GM12878 (cell line): ENCODE measurements around the gene CSE1L. TPM values are rescaled to one million over a fixed set of nuclear protein-coding genes. Genes with fewer than 3 reads are reported as not detected.

ENCODE experiments used
- ATAC-seq: fragments of 200-7000 bp; cut with Tn5 transposase; 3 replicates; pipeline ENCODE4 v1.9.1; 2020; ENCODE audit warnings: mild to moderate bottlenecking, moderate library complexity
- BruUV-seq: library from RNA; stranded (reverse); fragments of 400-500 nt; replicated peaks from 2 replicates; lab custom pipeline; 2021; lab: Mats Ljungman, UMichigan
- CTCF ChIA-PET: fragments of 300-600 bp; sonication (Branson Sonifier 250); formaldehyde crosslinking; extraction: SDS; loops from one replicate; lab custom pipeline; 2021; ENCODE audit warnings: inconsistent platforms; lab: Yijun Ruan, JAX
- POLR2A ChIA-PET: fragments of 350-600 bp; formaldehyde crosslinking; extraction: SDS; loops from one replicate; lab custom pipeline; 2021; ENCODE audit warnings: inconsistent platforms; lab: Charles Lee
- RAD21 ChIA-PET: fragments of 300-600 bp; sonication (Branson Sonifier 250); formaldehyde crosslinking; loops from one replicate; lab custom pipeline; 2023; ENCODE audit warnings: antibody characterized with exemption; ENCODE audit not compliant: unreplicated experiment; lab: Charles Lee
- SMC1A ChIA-PET: fragments of 300-600 bp; sonication (Branson Sonifier 250); formaldehyde crosslinking; loops from one replicate; lab custom pipeline; 2023; ENCODE audit not compliant: unreplicated experiment, uncharacterized antibody; lab: Charles Lee
- DNase-seq: peaks from one replicate; pipeline ENCODE4 v3.0.0-alpha.2; 2011; ENCODE audit warnings: low read depth, low spot score
- FAIRE-seq: peaks from 3 replicates; lab custom pipeline; 2011; peaks lifted over from hg19 to GRCh38; lab: Jason Lieb, UNC
- H2AFZ ChIP-seq: 2 replicates; pipeline ENCODE4 v1.6.0; 2011; ENCODE audit warnings: low read depth, low read length, control low read depth; ENCODE audit not compliant: control insufficient read depth
- H3K27ac ChIP-seq: 2 replicates; pipeline ENCODE4 v1.5.1; 2011; ENCODE audit warnings: control low read depth; ENCODE audit not compliant: control insufficient read depth, insufficient read depth
- H3K27me3 ChIP-seq, 2 experiments: replicated peaks in 1 of 2; 2 replicates each; pipeline versions ENCODE4 v1.6.0 to v1.6.1; 2011; ENCODE audit warnings: low read length in 1 of 2; ENCODE audit not compliant: control insufficient read depth in 2 of 2, insufficient read depth in 2 of 2
- H3K36me3 ChIP-seq, 2 experiments: 2 replicates each; pipeline ENCODE4 v1.5.1; 2011; ENCODE audit warnings: low read length in 1 of 2; ENCODE audit not compliant: control insufficient read depth in 2 of 2, insufficient read depth in 2 of 2
- H3K4me1 ChIP-seq: 2 replicates; pipeline ENCODE4 v1.6.1; 2011; ENCODE audit warnings: mild to moderate bottlenecking, low read length, moderate library complexity, mixed read lengths; ENCODE audit not compliant: control insufficient read depth, insufficient read depth
- H3K4me2 ChIP-seq: 2 replicates; pipeline ENCODE4 v1.6.0; 2011; ENCODE audit warnings: control low read depth; ENCODE audit not compliant: control insufficient read depth, insufficient read depth
- H3K4me3 ChIP-seq: fragments of 200-600 bp; sonication (generic); 2 replicates; pipeline ENCODE4 v1.5.1; 2016
- H3K79me2 ChIP-seq: 2 replicates; pipeline ENCODE4 v1.6.0; 2011; ENCODE audit warnings: low read length; ENCODE audit not compliant: control insufficient read depth, insufficient read depth
- H3K9ac ChIP-seq: 2 replicates; pipeline ENCODE4 v1.8.0; 2011; ENCODE audit warnings: low read length, control low read depth, mixed read lengths; ENCODE audit not compliant: control insufficient read depth, insufficient read depth
- H3K9me3 ChIP-seq: replicated peaks from 3 replicates; pipeline ENCODE4 v1.5.1; 2011; ENCODE audit warnings: mild to moderate bottlenecking, low read length; ENCODE audit not compliant: control insufficient read depth, insufficient read depth
- H4K20me1 ChIP-seq: 2 replicates; pipeline ENCODE4 v1.6.0; 2011; ENCODE audit not compliant: control insufficient read depth, insufficient read depth
- MLLT1 ChIP-seq: fragments of 450-650 bp; IDR thresholded peaks from 2 replicates; pipeline ENCODE4 v1.6.1; 2016; ENCODE audit warnings: mild to moderate bottlenecking
- POLR2A ChIP-seq: IDR thresholded peaks from 2 replicates; pipeline ENCODE4 v1.6.1; 2011; ENCODE audit warnings: low read depth, mild to moderate bottlenecking, low read length
- RAD51 ChIP-seq: fragments of 450-650 bp; IDR thresholded peaks from 2 replicates; pipeline ENCODE4 v1.6.1; 2016; ENCODE audit warnings: moderate library complexity, mild to moderate bottlenecking, inconsistent platforms
- RB1 ChIP-seq: fragments of 450-650 bp; formaldehyde crosslinking; IDR thresholded peaks from 2 replicates; pipeline ENCODE4 v1.6.1; 2017; ENCODE audit warnings: mild to moderate bottlenecking, borderline replicate concordance
- WGBS: methylation state at CpG from one replicate; pipeline ENCODE4 v1.1.6; 2016; ENCODE audit warnings: low lambda C conversion rate; ENCODE audit not compliant: insufficient replicate concordance, insufficient coverage; ENCODE audit errors: missing lambda C conversion rate; 5-methylcytosine and 5-hydroxymethylcytosine counted together
- in situ Hi-C: fragments of 300-500 bp; cut with MboI; formaldehyde crosslinking; loops from 9 replicates; pipeline ENCODE4 v1.14.3; 2018; ENCODE audit warnings: mixed read lengths
- intact Hi-C: fragments of 100-400 bp; cut with micrococcal nuclease; formaldehyde crosslinking; loops from one replicate; pipeline ENCODE4 v1.14.2; 2022; ENCODE audit not compliant: unreplicated experiment
- polyA plus RNA-seq, 11 experiments: library from polyadenylated mRNA; depleted of rRNA in 4 of 11; unstranded in 6 of 11; stranded (reverse) in 5 of 11; fragments of >200 nt; fragmentation: Nextera tagmentation in 4 of 11; fragmentation: Illumina TruSeq in 1 of 11; extraction: Ambion mirVana in 4 of 11; extraction: Trizol in 1 of 11; gene quantifications; 1 replicate in 1 of 11; 2 replicates in 10 of 11; pipeline versions ENCODE4 v1.2.1 to v1.2.3, GENCODE V29; 2011 to 2016; ENCODE audit warnings: inconsistent platforms in 2 of 11, missing spikeins in 2 of 11, low read depth in 1 of 11
- total RNA-seq, 4 experiments: library from RNA; depleted of rRNA in 3 of 4; stranded (reverse); fragments of >200 nt in 3 of 4; fragmentation: Illumina TruSeq in 1 of 4; extraction: Trizol in 1 of 4; gene quantifications; 2 replicates each; pipeline versions ENCODE4 v1.2.1 to v1.2.3, GENCODE V29; 2013 to 2021

The CSE1L gene
- total and polyA plus RNA-seq, 10 of the 15 experiments (the other 5 are each of a cell fraction or from before 2014, with no cell fraction given): 72.4 to 213 (median 117) TPM

GRCh38 chr20:49100972-49101371 is 54.9 kb downstream of the CSE1L start:
- Histone ChIP-seq H3K27ac (peak overlapping the region; percentile 21; the same call in 1 of the 2 replicates), H3K36me3 (peaks cover 11 to 31% of the 10 kb centered on the region in 2 experiments), H3K9ac (no peak overlapping the region), H3K27me3 (no peaks in the 10 kb centered on the region), H3K79me2 (no peaks in the 10 kb centered on the region; the same call in none of the 2 replicates), H3K9me3 (no peaks in the 10 kb centered on the region), H3K4me1 (no peaks in the 10 kb centered on the region), H2AFZ (no peak overlapping the region; the same call in 1 of the 2 replicates), H4K20me1 (0 out of 2 replicates have a peak, but pooled peaks cover 3% of the 10 kb centered on the region), H3K4me3 (no peak overlapping the region), H3K4me2 (no peak overlapping the region)
- DNase-seq: no peak
- TF ChIP-seq RB1 (no peak), MLLT1 (0 out of 2 replicates have a peak, but pooled peaks have one; percentile 19)
- 88% methylated on average over 4 of the region's 4 CpGs for WGBS
- BruUV-seq: TSS peak; percentile 2
- ATAC-seq: peak; percentile 55
- ChIA-PET SMC1A (interaction anchor here (1.0 to 1.4 kb wide), 3 partner anchors 8 to 21 kb away, joined by 3 to 4 read pairs (median 3); no protein-coding TSS in a partner anchor), CTCF (interaction anchor here (0.6 to 3.1 kb wide), 3 partner anchors 30 to 116 kb away, joined by 3 to 12 read pairs (median 3); no protein-coding TSS in a partner anchor), RAD21 (interaction anchor here (0.8 kb wide), 1 partner anchor 118 kb away, joined by 3 read pairs; the partner anchor contains the start of gene DDX27), POLR2A (no interaction called here)
- in situ Hi-C loops (no loop called here), intact Hi-C loops (no loop called here)
- no peak for FAIRE-seq

- FAIRE-seq (no peak), ATAC-seq (no peak), DNase-seq (no peak)
- H3K4me3 ChIP-seq: no peak overlapping the region
- H4K20me1 ChIP-seq: 0 out of 2 replicates have a peak, but pooled peaks cover 3% of the 10 kb centered on the region
- ChIA-PET SMC1A (interaction anchor here (0.7 to 1.1 kb wide), 4 partner anchors 10 to 134 kb away, joined by 3 to 6 read pairs (median 3); no protein-coding TSS in a partner anchor), CTCF (interaction anchor here (1.1 to 1.6 kb wide), 2 partner anchors 114 to 125 kb away, joined by 3 read pairs; no protein-coding TSS in a partner anchor), POLR2A (no interaction called here), RAD21 (no interaction called here)
- no peak overlapping the region for H3K9ac ChIP-seq
- TF ChIP-seq RAD51 (no peak), POLR2A (peak; percentile 55; the same call in 1 of the 2 replicates)
- H3K4me1 ChIP-seq: no peaks in the 10 kb centered on the region
- H2AFZ ChIP-seq: no peak overlapping the region
- WGBS: 100% methylated on average over 4 of the region's 4 CpGs
- no peaks in the 10 kb centered on the region for H3K27me3 ChIP-seq
- no TSS peak for BruUV-seq
- intact Hi-C loops (no loop called here), in situ Hi-C loops (no loop called here)
- no peak overlapping the region for H3K27ac ChIP-seq
- peaks cover 8 to 22% of the 10 kb centered on the region in 2 experiments for H3K36me3 ChIP-seq
- H3K4me2 ChIP-seq: no peak overlapping the region
- no peaks in the 10 kb centered on the region; the same call in none of the 2 replicates for H3K79me2 ChIP-seq
- H3K9me3 ChIP-seq: no peaks in the 10 kb centered on the region
These were observed 56.9 kb downstream of the CSE1L start for GRCh38 chr20:49103019-49103418.
